HG03558 (cell line): ENCODE results near the gene PPP1CB.
"Not testable (repeated sequence)": the region's sequence is repeated elsewhere in the genome, so short reads cannot be mapped to it uniquely, and the experiment has no call there.

ENCODE experiments used
- ATAC-seq: cut with Tn5 transposase; IDR thresholded peaks from one replicate; pipeline ENCODE4 v1.9.1; 2021; ENCODE audit warnings: moderate number of reproducible peaks; ENCODE audit not compliant: unreplicated experiment; ENCODE audit errors: extremely low read depth

The PPP1CB gene

GRCh38 chr2:28742619-28743018 is 9.0 kb upstream of the PPP1CB start:
- ATAC-seq: not testable (repeated sequence)

GRCh38 chr2:28745225-28745624 is 6.4 kb upstream of the PPP1CB start:
- no peak for ATAC-seq

GRCh38 chr2:28745876-28746275 is 5.8 kb upstream of the PPP1CB start:
- no peak for ATAC-seq

GRCh38 chr2:28746429-28747111 is 5.1 kb upstream of the PPP1CB start:
- no peak for ATAC-seq

- ATAC-seq: no peak
These were observed 3.9 kb upstream of the PPP1CB start for GRCh38 chr2:28747714-28748113.

- ATAC-seq: no peak
These were observed 3.5 kb upstream of the PPP1CB start for GRCh38 chr2:28748176-28748575.

GRCh38 chr2:28748941-28749340 is 2.7 kb upstream of the PPP1CB start:
- no peak for ATAC-seq

- ATAC-seq: no peak
These were observed 2.1 kb upstream of the PPP1CB start for GRCh38 chr2:28749526-28749925.

GRCh38 chr2:28750316-28751251 is 1.0 kb upstream of the PPP1CB start:
- ATAC-seq: no peak

GRCh38 chr2:28751956-28752630 is 463 bp downstream of the PPP1CB start:
- ATAC-seq: no peak

- ATAC-seq: no peak
These were observed 1.2 kb downstream of the PPP1CB start for GRCh38 chr2:28752631-28753376.

GRCh38 chr2:28754321-28754720 is 2.7 kb downstream of the PPP1CB start:
- no peak for ATAC-seq

- ATAC-seq: no peak
These were observed 3.8 kb downstream of the PPP1CB start for GRCh38 chr2:28755421-28755820.

- ATAC-seq: no peak
These were observed 6.8 kb downstream of the PPP1CB start for GRCh38 chr2:28758459-28758858.

- ATAC-seq: no peak
These were observed 9.8 kb downstream of the PPP1CB start for GRCh38 chr2:28761420-28761819.

GRCh38 chr2:28764909-28765711 is 13.5 kb downstream of the PPP1CB start:
- no peak for ATAC-seq

GRCh38 chr2:28766070-28766469 is 14.4 kb downstream of the PPP1CB start:
- ATAC-seq: no peak

GRCh38 chr2:28767337-28767736 is 15.7 kb downstream of the PPP1CB start:
- ATAC-seq: no peak

- ATAC-seq: no peak
These were observed 16.8 kb downstream of the PPP1CB start for GRCh38 chr2:28768422-28768821.
